ENCODE results near the gene RAP2C. TPM values are rescaled to one million over a fixed set of nuclear protein-coding genes. Genes with fewer than 3 reads are reported as not detected.

Gene RAP2C
- total RNA-seq, 1 donor from 2014 or later = 29.7 TPM

Other genes starting within 250 kb of the RAP2C start
- 24.5 TPM for gene STK26, start 196.1 kb downstream of the RAP2C start, total RNA-seq
- gene FRMD7, start 91.4 kb downstream of the RAP2C start, total RNA-seq = 0.52 TPM

Measured in skeletal muscle tissue (tissue), 1 donor.